ENCODE results near the gene OIT3.
"Not testable (repeated sequence)": the region's sequence is repeated elsewhere in the genome, so short reads cannot be mapped to it uniquely, and the experiment has no call there.

The OIT3 gene

DNA sequence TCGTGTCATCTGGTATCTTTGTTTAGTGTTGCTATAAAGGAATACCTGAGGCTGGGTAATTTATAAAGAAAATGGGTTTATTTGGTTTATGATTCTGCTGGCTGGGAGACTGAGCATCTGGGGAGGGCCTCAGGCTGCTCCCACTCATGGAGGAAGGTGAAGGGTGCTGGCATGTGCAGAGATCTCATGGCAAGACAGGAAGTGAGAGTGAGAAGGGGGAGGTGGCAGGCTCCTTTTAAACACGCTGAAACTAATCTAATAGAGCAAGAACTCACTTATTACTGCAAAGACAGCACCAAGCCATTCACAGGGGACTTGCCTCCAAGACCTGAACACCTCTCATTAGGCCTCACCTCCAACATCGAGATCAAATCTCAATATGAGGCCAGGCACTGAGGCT is 11.3 kb downstream of the OIT3 start:
- DNase-seq, result no peak

DNA sequence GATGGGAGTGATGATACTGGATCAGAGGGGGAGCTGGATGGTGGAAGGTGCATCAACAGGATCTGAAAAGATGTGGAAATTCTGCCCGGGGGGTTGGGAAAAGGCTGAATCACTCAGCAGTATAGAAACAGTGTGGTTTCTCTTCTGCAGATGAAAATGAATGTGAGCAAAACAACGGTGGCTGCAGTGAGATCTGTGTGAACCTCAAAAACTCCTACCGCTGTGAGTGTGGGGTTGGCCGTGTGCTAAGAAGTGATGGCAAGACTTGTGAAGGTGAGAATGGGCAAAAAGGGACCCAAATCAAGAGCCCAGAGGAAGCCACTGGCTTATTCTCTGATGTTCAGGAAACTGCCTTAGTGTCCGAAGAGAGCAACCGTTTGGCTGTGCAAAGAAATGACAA is 12.9 kb downstream of the OIT3 start:
- no peak for DNase-seq

DNA sequence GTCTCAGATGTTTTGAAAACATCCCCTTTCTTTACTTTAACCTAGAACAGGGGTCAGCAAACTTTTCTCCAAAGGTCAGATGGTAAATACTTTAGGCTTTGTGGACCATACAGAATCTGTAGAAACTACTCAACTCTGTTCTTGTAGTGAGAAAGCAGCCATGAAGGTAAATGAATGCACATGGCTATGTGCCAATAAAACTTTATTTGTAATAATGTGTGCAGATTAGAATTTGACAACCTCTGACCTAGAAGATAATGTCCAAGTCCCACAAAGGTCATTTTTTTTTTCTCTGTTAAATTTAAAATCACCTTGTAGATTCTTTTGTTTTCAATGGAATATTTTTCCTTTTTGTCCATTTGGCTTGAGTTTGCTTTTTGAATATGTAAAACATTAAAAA is 17.2 kb downstream of the OIT3 start:
- no peak for DNase-seq

DNA sequence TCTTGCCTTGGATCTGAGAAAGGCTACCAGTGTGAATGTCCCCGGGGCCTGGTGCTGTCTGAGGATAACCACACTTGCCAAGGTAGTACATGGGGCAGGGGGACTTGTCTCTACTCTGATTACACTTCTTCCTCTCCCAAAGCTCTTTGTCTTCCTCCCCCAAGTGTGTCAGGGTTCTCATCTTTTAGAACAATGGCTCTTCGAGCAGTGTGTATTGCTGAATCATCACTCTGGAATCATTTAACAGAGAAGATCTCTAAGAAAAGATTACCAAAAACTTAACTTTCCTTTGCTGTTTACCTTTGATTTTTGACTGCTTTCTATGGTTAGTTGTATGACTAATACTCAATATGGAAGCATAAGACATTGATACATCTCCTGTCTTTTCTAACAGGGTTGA is 18.2 kb downstream of the OIT3 start:
- no peak for DNase-seq

DNA sequence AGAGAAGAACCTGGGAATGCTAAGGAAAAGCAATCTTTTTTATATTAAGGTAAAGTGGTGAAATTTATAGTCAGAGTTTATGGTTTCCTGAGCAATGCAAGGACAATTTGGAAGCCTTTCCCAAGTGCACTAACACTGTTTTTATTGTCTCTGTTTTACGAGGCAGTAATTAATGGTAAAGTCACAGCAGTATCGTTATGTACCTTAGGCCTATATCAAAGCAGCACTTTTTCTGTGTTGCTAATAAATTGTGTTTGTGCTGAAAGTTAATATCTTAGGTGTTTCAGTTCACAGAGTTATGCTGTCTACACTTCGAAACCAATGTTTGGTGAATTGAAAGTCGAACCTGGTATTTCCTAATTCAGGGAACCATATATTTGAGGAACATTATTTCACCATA is 19.2 kb downstream of the OIT3 start:
- no peak for DNase-seq

DNA sequence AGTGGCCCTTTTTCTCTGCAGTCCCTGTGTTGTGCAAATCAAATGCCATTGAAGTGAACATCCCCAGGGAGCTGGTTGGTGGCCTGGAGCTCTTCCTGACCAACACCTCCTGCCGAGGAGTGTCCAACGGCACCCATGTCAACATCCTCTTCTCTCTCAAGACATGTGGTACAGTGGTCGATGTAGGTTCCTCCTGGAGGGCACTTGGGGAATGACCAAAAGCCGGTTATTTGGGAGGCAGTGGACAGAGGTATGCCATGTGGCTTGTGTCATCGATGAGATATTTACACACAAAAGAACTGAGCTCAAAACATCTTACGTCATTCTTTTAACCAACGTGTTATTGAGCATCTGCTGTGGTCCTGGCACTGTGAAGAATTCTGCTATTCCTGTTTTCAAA is 19.7 kb downstream of the OIT3 start:
- no peak for DNase-seq

DNA sequence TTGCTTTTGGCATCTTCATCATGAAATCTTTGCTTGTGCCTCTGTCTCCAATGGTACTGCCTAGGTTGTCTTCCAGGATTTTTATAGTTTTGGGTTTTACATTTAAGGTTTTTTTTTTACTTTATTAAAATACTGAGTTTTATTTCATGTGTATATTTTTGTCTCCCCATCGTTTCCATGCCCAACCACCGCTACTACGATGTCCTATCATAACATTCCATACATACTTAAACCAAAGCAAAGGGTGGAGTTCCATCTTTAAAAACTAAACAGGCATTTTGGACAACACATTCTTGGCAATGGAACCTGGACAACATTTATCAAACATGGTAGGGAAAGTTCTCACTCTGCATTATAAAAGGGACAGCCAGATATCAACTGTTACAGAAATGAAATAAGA is 23.7 kb downstream of the OIT3 start:
- not testable (repeated sequence) for DNase-seq

DNA sequence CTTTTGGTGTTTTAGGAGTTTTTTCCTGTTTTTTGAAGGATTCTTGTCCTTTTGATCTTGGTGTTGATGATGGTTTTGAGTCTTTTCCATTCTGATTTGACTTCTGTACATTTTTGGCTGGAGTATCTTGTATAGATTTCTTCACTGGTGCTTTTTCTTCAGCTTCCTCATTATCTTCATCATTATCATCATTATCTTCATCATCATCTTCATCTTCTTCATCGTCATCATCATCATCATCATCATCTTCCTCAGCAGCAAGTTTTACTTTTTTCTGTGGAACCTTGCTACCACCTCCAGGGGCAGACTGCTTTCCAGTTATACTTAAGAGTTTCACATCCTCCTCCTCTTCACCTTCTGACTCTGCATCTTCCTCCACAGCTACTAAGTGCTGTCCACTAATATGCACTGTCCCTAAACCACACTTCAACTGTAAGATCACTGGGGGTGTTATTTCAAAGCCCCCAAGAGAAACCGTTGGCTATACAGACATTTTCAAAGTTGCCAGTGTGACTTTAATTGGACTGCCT is 24.3 kb downstream of the OIT3 start:
- DNase-seq, result not testable (repeated sequence)

DNA sequence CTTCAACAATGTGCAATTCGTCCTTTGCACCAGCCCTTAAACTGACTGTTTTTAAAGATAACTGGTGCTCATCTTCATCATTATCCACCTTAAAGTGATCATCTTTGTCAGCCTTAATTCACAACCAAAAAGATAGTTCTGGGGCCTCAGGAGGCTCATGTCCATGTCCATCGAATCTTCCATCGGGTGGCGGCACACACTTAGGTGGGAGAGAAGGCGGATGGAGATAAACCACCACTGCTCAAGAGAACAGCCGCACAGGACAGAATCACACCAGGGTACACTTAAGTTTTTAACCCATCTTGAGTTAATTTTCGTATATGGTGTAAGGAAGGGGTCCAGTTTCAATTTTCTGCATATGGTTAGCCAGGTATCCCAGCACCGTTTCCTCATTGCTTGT is 24.8 kb downstream of the OIT3 start:
- no peak for DNase-seq

DNA sequence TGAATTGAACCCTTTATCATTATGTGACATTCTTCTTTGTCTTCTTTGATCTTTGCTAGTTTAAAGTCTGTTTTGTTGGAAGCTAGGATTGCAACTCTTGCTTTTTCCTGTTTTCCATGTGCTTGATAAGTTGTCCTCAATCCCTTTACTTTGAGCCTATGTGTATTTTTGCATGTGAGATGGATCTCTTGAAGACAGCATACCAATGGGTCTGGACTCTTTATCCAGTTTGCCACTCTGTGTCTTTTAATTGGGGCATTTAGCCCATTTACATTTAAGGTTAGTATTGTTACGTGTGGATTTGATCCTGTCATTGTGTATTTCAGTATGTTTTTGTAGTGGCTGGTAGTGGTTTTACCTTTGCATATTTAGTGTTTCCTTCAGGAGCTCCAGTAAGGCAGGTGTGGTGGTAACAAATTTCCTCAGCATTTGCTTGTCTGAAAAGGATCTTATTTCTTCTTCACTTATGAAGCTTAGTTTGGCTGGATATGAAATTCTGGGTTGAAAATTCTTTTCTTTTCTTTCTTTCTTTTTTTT is 27.7 kb downstream of the OIT3 start:
- not testable (repeated sequence) for DNase-seq

DNA sequence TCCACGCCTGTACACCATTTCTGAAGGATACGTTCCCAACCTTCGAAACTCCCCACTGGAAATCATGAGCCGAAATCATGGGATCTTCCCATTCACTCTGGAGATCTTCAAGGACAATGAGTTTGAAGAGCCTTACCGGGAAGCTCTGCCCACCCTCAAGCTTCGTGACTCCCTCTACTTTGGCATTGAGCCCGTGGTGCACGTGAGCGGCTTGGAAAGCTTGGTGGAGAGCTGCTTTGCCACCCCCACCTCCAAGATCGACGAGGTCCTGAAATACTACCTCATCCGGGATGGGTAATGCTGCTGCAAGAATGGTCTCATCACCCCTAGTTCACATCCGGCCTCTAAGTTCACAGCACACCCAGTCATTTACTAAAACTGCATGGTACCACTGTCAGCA is 30.8 kb downstream of the OIT3 start:
- no peak for DNase-seq

DNA sequence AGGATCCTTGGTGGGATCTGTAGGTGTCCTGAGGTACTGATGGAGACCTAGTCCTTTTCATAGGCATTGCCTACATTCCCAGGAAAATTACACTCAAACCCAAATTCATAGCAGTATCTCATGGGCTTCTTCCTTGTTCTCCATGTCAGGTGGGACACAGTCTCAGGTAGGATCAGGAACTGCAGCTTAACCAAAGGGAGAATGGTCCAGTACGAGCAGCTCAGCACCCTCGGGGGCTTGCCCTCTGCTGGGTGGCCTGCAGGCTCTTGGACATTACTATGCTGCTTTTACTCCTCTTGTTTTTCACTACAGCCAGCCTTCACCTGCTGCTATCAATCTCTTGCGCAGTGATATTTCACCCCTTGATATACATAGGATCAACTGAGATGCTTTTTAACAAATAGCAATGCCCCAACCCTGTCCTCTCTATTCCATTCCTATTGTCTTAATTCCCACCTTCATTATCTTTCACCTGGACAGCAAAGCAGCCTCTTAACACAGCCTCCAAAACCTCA is 32.5 kb downstream of the OIT3 start:
- no peak for DNase-seq

DNA sequence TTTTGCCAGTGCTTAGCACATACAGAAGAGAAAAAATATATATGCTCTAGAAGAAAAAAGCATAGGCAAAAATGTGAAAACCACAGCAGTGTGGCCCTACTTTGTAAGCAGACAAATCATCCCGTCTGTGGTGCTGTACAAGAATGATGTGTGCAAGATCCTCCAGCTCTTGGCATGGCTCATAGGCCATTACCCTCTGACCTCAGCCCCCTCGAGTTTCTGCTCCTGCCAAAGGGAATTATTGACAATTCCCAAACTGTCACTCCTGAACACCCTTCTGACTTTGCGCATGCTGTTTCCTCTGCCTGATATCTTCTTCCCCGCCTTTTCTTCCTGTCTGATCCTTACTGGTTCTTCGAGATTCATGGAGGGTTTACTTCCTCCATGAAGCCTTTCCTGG is 33.9 kb downstream of the OIT3 start:
- DNase-seq, result no peak

DNA sequence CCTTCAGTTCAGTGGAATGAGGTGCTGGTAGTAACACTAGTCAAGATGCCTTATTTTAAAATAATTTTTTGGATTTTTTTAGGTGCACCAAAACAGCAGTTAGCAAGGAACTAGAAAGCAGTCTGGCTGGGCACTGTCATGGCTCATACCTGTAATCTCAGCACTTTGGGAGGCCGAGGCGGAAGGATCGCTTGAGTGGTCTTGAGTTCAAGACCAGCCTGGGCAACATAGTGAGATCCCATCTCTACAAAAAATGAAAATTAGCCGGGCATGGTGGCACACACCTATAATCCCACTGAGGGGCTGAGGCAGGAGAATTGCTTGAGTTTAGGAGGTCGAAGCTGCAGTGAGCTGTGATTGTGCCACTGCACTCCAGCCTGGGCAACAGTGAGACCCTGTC is 35.3 kb downstream of the OIT3 start:
- no peak for DNase-seq

DNA sequence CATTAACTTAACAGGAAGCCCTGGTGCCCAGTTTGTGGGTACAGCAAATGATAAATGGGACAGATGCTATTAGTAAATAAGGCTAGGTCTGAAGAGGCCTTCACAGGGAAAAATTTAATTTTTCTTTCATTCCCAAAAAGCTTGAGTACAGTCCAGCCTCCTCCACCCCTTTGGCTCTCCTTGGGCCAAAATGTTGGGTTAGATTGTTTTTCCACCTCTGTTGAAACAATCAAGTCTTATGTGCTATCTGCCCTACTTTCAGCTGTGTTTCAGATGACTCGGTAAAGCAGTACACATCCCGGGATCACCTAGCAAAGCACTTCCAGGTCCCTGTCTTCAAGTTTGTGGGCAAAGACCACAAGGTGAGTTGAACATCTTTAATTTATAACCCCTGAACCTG is 36.7 kb downstream of the OIT3 start:
- no peak for DNase-seq

DNA sequence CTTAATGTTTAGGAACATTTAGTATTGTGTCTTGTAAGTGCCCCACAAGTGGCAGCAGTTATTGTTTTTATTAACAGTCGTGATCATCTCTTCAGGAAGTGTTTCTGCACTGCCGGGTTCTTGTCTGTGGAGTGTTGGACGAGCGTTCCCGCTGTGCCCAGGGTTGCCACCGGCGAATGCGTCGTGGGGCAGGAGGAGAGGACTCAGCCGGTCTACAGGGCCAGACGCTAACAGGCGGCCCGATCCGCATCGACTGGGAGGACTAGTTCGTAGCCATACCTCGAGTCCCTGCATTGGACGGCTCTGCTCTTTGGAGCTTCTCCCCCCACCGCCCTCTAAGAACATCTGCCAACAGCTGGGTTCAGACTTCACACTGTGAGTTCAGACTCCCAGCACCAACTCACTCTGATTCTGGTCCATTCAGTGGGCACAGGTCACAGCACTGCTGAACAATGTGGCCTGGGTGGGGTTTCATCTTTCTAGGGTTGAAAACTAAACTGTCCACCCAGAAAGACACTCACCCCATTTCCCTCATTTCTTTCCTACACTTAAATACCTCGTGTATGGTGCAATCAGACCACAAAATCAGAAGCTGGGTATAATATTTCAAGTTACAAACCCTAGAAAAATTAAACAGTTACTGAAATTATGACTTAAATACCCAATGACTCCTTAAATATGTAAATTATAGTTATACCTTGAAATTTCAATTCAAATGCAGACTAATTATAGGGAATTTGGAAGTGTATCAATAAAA is 38.9 kb downstream of the OIT3 start:
- DNase-seq, result no peak

DNA sequence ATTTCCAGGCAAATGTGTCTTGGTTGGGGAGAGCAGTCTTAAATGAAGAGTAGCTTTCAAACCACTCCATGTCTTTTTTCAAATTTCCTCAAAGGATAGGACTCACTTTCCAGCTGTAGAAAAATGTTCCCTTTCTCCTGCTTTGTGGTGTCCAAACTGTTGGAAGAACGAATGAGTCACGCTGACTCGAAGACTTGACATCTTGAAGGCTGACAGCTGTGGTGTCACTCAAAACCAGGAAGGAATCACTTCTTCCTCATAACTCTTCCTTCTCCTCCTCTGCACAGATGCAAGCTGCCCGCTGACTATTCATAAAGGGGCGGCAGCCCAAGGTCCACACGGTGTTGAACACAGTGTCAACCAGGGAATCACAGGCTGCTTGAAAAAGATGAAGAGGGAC is 41.8 kb downstream of the OIT3 start:
- DNase-seq, result no peak

DNA sequence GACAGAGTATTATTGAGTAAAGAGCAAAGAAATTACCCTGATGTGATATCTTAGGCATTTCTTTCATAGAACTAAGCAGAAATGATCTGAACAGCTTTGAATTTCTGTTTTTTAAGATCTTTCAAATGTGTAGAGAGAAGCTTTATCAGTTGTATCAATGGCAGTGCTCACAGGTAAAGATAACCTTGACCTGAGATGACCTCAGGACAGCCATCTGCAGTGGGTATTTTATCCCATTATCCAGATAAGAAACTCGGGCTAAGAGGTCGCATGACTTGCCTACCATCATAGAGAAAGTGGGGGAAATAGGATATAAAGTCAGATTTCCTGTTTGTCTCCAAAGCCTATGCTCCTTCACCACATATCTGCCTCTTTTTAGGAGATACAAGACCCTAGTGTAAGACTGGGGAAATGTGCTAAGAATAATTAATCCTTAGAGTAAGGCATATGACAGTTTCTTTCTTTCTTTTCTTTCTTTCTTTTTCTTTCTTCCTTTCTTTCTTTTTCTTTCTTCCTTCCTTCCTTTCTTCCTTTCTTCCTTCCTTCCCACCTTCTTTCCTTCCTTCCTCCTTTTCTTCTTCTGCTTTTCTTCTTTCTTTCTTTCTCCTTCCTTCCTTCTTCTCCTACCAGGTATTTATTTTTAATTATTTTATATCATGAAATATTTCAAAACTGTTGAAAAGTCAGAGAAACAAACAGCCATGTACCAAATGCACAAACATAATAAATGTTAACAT is 50.1 kb downstream of the OIT3 start:
- no peak for DNase-seq

DNA sequence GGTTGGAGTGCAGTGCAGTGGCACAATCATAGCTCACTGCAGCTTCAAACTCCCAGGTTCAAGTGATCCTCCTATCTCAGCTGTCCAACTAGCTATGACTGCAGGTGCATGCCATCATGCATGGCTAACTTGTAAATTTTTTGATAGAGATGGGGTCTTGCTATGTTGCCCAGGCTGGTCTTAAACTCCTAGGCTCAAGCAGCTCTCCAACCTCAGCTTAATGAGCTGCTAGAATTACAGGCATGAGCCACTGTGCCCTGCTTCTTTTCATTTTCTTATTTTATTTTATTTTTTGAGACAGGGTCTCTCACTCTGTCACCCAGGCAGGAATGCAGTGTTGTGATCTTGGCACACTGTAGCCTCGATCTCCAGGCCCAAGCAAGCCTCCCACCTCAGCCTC is 53.4 kb downstream of the OIT3 start:
- DNase-seq, result no peak

DNA sequence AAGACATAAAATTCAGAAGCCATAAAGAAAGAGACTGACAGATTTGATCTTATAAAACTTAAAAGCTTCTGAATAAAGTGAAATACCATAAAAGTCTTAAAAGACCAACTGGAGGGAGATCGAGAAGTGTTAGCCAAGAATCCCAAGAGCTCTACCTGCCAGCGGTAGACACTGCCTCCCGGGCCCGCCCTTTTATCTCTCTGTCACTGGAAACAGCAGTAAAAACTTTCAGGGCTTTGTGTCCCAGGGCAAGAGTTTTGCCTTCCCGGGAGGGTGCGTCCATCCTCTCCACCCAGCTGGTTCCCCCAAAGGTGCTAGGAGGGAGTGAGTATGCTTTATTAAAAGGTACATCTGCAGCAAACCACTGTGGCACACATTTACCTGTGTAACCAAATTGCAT is 55.2 kb downstream of the OIT3 start:
- DNase-seq, result no peak

DNA sequence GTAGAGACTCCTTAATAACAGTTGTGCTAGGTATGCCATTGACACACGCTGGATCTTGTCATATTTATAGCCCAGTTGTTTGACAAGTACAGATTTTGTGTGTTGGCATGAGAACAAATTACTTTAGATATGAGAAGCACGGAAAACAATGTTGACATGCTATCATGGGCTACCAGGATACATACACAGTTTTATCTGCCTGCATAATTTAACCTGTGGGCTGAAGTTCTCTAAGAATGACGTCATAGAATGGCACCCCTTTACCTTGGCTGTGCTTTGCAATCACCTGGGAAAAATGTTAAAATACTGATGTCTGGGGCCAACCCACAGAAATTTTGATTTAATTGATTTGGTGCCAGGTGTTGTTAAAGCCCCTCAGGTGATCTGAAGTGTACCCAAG is 58.2 kb downstream of the OIT3 start:
- DNase-seq, result no peak

DNA sequence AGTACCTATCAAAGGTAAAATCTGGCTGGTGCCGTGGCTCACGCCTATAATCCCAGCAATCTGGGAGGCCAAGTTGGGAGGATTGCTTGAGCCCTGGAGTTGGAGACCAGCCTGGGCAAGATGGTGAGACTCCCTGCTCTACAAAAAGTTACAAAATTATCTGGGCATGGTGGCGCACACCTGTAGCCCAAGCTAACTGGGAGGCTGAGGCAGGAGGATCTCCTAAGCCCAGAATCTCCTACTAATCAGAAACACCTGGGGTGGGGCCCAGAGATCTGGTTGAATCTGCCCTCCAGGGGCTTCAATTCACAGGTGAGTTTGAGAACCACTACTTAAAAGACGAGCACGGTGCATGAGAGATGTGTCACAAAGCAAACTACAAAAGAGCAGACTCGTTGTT is 58.6 kb downstream of the OIT3 start:
- DNase-seq, result no peak

DNA sequence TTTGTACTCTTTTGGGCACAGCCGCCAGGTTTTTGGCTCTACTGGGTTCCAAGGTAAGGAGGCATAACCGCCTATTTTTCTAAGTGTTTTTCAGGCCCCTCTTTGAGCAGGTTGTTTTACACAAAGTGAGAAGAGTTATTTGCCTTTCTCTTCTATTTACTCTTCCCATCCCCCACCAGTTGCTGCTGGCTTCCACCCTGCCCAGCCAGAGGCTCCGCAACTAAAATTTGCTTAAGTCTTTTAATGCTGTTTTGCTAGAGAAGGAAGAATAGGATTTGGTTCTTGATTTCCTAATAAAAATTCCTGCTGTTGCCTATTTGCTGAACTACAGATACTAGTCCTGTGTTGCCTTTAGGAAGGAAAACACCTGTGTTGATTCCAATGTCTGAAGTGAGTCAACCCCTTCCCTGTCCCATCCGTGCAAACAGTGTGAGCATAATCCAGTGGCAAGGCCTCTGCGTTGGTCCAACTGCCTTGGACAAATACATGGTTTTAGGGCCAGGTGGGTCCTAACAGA is 59.2 kb downstream of the OIT3 start:
- no peak for DNase-seq

DNA sequence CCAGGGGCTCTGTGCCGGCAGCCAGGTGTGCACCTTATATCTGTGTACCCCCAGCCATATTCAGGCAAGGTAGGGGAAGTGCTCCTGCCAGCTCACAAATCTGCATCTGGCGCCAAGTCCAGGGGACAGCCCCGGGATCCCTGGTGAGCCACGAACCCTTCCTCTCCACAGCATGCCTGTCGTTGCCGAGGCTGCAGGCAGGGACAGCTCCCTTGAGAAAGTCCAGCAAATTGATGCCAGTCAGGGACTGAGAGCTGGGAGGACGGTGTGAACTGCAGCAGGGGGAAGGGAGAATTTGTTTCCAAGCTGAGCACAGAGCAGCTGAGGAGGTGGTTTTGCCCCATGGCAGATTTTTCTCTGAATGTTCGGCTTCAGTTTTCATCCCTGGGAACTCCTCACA is 60.1 kb downstream of the OIT3 start:
- DNase-seq, result no peak
